Measurements from ENCODE around the gene AGPAT4.
"Not testable (repeated sequence)": the region's sequence is repeated elsewhere in the genome, so short reads cannot be mapped to it uniquely, and the experiment has no call there.

DNA sequence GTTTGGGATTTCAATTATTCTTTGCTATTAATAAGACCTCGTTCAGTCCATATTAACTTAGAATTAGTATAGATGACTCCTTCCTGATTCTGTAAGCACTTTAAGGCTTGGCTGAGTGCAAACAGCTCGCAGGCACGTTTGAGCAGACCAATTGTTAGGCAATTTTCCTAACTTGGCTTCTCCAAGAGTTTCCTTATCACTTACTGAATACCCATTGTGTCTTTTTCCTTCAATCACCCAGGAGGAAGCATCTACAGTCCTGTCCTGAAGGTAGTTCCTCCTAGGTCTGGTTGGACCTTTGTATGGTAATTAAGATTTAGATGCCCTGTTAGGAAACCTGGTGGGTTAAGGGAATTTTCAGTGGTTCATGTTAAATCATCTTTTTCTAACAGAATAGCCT is 39.6 kb upstream of the AGPAT4 start:
- TF ChIP-seq ASH2L (IDR thresholded peaks at IDR 0.05; ENCODE audit: insufficient read length, low read depth, low read length); MAFG (CRISPR knock-in tag; IDR thresholded peaks at IDR 0.05); BHLHE40 (IDR thresholded peaks at IDR 0.05; ENCODE audit: low read length); NFKB2 (CRISPR knock-in tag; IDR thresholded peaks at IDR 0.05; ENCODE audit: borderline replicate concordance); ZNF850 (CRISPR knock-in tag; conservative IDR thresholded peaks at IDR 0.05); RXRB (CRISPR knock-in tag; IDR thresholded peaks at IDR 0.05; ENCODE audit: borderline replicate concordance); ZNF776 (CRISPR knock-in tag; IDR thresholded peaks at IDR 0.05); SETDB1 (CRISPR knock-in tag; IDR thresholded peaks at IDR 0.05; ENCODE audit: borderline replicate concordance): not testable (repeated sequence)
- TF ChIP-seq, protein P1, sequence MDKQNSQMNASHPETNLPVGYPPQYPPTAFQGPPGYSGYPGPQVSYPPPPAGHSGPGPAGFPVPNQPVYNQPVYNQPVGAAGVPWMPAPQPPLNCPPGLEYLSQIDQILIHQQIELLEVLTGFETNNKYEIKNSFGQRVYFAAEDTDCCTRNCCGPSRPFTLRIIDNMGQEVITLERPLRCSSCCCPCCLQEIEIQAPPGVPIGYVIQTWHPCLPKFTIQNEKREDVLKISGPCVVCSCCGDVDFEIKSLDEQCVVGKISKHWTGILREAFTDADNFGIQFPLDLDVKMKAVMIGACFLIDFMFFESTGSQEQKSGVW (CRISPR knock-in tag; IDR thresholded peaks at IDR 0.05; ENCODE audit: borderline replicate concordance), result not testable (repeated sequence)
- TF ChIP-seq, protein P2, sequence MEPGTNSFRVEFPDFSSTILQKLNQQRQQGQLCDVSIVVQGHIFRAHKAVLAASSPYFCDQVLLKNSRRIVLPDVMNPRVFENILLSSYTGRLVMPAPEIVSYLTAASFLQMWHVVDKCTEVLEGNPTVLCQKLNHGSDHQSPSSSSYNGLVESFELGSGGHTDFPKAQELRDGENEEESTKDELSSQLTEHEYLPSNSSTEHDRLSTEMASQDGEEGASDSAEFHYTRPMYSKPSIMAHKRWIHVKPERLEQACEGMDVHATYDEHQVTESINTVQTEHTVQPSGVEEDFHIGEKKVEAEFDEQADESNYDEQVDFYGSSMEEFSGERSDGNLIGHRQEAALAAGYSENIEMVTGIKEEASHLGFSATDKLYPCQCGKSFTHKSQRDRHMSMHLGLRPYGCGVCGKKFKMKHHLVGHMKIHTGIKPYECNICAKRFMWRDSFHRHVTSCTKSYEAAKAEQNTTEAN (CRISPR knock-in tag; conservative IDR thresholded peaks at IDR 0.05), result not testable (repeated sequence)
- TF ChIP-seq, protein P3, sequence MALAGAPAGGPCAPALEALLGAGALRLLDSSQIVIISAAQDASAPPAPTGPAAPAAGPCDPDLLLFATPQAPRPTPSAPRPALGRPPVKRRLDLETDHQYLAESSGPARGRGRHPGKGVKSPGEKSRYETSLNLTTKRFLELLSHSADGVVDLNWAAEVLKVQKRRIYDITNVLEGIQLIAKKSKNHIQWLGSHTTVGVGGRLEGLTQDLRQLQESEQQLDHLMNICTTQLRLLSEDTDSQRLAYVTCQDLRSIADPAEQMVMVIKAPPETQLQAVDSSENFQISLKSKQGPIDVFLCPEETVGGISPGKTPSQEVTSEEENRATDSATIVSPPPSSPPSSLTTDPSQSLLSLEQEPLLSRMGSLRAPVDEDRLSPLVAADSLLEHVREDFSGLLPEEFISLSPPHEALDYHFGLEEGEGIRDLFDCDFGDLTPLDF (CRISPR knock-in tag; IDR thresholded peaks at IDR 0.05), result not testable (repeated sequence)
- TF ChIP-seq, protein P4, sequence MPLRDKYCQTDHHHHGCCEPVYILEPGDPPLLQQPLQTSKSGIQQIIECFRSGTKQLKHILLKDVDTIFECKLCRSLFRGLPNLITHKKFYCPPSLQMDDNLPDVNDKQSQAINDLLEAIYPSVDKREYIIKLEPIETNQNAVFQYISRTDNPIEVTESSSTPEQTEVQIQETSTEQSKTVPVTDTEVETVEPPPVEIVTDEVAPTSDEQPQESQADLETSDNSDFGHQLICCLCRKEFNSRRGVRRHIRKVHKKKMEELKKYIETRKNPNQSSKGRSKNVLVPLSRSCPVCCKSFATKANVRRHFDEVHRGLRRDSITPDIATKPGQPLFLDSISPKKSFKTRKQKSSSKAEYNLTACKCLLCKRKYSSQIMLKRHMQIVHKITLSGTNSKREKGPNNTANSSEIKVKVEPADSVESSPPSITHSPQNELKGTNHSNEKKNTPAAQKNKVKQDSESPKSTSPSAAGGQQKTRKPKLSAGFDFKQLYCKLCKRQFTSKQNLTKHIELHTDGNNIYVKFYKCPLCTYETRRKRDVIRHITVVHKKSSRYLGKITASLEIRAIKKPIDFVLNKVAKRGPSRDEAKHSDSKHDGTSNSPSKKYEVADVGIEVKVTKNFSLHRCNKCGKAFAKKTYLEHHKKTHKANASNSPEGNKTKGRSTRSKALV (CRISPR knock-in tag; IDR thresholded peaks at IDR 0.05), result not testable (repeated sequence)

Data from HepG2 (cell line).